Measurements from ENCODE around the gene WNK2.

GRCh38 chr9:93236541-93237206, 52.7 kb downstream of the WNK2 start:
- TF ChIP-seq CTCF (IDR thresholded peaks at IDR 0.05) (no peak), POLR2A (IDR thresholded peaks at IDR 0.05; ENCODE audit: low read depth) (no peak), POLR2AphosphoS5 (IDR thresholded peaks at IDR 0.05) (no peak), EP300 (IDR thresholded peaks at IDR 0.05) (no peak)

All from esophagus muscularis mucosa (tissue), 4 donors.